Ascending aorta (tissue), 2 donors: ENCODE results near the gene ATL3. TPM values are rescaled to one million over a fixed set of nuclear protein-coding genes. Genes with fewer than 3 reads are reported as not detected.

Experiments
- DNase-seq, 2 donors: peaks; one replicate each; pipeline ENCODE4 v3.0.0-alpha.2; 2019; ENCODE audit warnings: low spot score in 2 of 2
- H3K27ac ChIP-seq, 2 donors: fragments of 200-600 bp; sonication (generic); one replicate each; pipeline ENCODE4 v1.5.1; 2016 to 2017; ENCODE audit warnings: mild to moderate bottlenecking in 1 of 2
- H3K27me3 ChIP-seq: fragments of 200-600 bp; sonication (generic); one replicate; pipeline ENCODE4 v1.5.1; 2017
- H3K36me3 ChIP-seq, 2 donors: fragments of 200-600 bp; sonication (generic); one replicate each; pipeline ENCODE4 v1.5.1; 2016
- H3K4me1 ChIP-seq, 2 donors: fragments of 200-600 bp; sonication (generic); one replicate each; pipeline ENCODE4 v1.5.1; 2016 to 2017; ENCODE audit warnings: mild to moderate bottlenecking in 1 of 2
- H3K4me3 ChIP-seq, 2 donors: fragments of 200-600 bp; sonication (generic); one replicate each; pipeline ENCODE4 v1.5.1; 2016 to 2017; ENCODE audit warnings: mild to moderate bottlenecking in 1 of 2
- H3K9me3 ChIP-seq, 2 donors: fragments of 200-600 bp; sonication (generic); one replicate each; pipeline ENCODE4 v1.5.1; 2016
- intact Hi-C: fragments of 100-400 bp; cut with DNase I; formaldehyde crosslinking; loops from one replicate; pipeline ENCODE4 v1.15.1; 2023
- total RNA-seq: library from RNA; depleted of rRNA; stranded (reverse); fragments of >200 nt; gene quantifications from one replicate; pipeline ENCODE4 v1.1.0, GENCODE V29; 2016
- TF ChIP-seq, protein P1 (sequence below), 3 experiments: fragments of 200-600 bp in 2 of 3; fragments of 450-650 bp in 1 of 3; sonication (generic) in 2 of 3; IDR thresholded peaks; one replicate each; pipeline ENCODE4 v1.5.1; 2016 to 2019; ENCODE audit warnings: antibody characterized with exemption in 3 of 3, mild to moderate bottlenecking in 1 of 3, moderate library complexity in 1 of 3

Gene ATL3
- total RNA-seq, 1 donor from 2014 or later = 77.3 TPM

DNA sequence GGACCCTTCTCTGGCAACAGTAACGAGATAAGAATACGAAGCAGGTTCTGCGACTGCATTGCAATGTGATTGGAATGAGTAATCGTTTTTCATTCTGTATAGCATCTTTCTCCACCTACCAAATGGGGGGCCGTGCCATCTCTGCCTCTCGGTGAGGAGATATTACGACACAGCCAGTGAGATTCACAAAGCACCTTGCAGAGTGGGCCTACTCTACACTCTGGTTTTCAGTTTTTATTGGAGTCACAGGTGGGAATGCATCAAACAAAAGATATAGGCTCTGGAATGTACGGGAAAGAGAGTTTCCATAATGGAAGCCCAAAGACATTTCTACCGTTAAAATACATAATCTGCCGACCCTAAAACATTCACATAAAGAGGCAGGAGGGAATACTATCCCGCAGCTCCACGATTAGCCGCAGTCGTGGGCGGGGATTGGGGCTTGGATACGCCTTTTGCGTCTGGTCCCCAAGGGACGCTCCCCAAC, 9.7 kb upstream of the ATL3 start:
- peak overlapping the region; percentile 76 to 88 for H3K4me3 ChIP-seq
- DNase-seq = no peak
- peak overlapping the region; percentile 91 to 96 for H3K27ac ChIP-seq
- intact Hi-C loops = loop anchor here (1.0 to 10.0 kb wide), 4 partner anchors 10 to 264 kb away; partner anchors contain the start of gene ATL3
- H3K9me3 ChIP-seq = no peaks in the 10 kb centered on the region
- H3K36me3 ChIP-seq = no peaks in the 10 kb centered on the region
- H3K27me3 ChIP-seq = no peaks in the 10 kb centered on the region
- TF ChIP-seq, protein P1, sequence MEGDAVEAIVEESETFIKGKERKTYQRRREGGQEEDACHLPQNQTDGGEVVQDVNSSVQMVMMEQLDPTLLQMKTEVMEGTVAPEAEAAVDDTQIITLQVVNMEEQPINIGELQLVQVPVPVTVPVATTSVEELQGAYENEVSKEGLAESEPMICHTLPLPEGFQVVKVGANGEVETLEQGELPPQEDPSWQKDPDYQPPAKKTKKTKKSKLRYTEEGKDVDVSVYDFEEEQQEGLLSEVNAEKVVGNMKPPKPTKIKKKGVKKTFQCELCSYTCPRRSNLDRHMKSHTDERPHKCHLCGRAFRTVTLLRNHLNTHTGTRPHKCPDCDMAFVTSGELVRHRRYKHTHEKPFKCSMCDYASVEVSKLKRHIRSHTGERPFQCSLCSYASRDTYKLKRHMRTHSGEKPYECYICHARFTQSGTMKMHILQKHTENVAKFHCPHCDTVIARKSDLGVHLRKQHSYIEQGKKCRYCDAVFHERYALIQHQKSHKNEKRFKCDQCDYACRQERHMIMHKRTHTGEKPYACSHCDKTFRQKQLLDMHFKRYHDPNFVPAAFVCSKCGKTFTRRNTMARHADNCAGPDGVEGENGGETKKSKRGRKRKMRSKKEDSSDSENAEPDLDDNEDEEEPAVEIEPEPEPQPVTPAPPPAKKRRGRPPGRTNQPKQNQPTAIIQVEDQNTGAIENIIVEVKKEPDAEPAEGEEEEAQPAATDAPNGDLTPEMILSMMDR (IDR thresholded peaks at IDR 0.05) = no peak
- peaks cover 0 to 3% of the 10 kb centered on the region in 2 donors for H3K4me1 ChIP-seq

DNA sequence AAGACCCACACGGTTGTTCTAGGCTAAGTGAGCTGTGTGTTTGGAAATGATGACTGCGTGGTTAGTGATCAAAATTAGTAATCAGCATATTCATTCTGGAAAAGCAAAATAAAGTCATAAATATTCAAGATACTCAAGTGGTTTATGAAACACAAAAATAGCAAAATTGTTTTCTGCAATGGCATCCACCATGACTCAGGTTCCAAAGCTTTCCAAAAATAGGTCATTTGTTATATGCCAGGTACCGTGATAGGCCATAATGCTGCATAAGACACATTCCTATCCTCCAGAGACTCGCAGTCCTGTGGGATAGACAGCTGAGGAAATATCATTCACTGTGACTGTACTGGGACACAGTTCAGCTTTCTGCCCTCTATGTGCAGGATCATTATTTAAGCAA, 2.4 kb upstream of the ATL3 start:
- Histone ChIP-seq H3K9me3 (no peaks in the 10 kb centered on the region), H3K27ac (no peak overlapping the region), H3K36me3 (no peaks in the 10 kb centered on the region), H3K27me3 (no peaks in the 10 kb centered on the region), H3K4me3 (no peak overlapping the region), H3K4me1 (peaks cover 13 to 18% of the 10 kb centered on the region in 2 donors)
- TF ChIP-seq, protein P1 (IDR thresholded peaks at IDR 0.05) = no peak
- intact Hi-C loops = loop anchor here (5.0 to 10.0 kb wide), 2 partner anchors 61 to 141 kb away; partner anchors contain the start of genes PLAAT3 and SPINDOC
- DNase-seq = peak in 1 of 2 donors; percentile 48

DNA sequence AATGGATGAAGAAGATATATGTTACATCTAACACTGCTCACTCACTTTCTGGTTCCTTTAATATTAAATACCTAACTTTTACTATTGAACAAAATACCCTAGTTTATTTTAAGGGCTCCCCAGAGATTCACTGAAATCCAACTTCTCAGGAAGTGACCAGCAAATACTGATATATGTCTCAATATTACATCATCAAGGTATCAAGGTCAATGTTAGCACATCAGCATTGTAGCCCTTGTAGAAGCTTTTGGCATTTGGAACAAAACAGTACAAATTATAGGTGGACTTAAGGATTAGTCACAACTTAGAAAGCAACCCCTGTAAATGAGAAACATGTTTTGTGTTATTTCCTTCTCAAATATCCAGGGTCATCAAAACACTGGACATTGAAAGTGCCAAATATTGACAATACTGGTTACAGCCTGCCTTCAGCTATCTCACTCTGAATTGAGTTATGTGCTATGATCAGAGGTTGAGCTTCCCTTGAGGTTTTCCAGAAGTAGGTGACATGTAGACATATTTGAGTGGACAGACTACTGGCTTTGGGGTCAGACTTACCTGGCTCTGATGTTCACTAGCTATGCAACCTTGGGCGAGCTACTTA, 1.9 kb upstream of the ATL3 start:
- Histone ChIP-seq H3K27ac (no peak overlapping the region), H3K27me3 (no peaks in the 10 kb centered on the region), H3K4me1 (peaks cover 13 to 22% of the 10 kb centered on the region in 2 donors), H3K36me3 (no peaks in the 10 kb centered on the region), H3K4me3 (no peak overlapping the region), H3K9me3 (no peaks in the 10 kb centered on the region)
- TF ChIP-seq, protein P1 (IDR thresholded peaks at IDR 0.05) = no peak
- intact Hi-C loops = loop anchor here (5.0 to 10.0 kb wide), 2 partner anchors 61 to 142 kb away; partner anchors contain the start of genes PLAAT3 and SPINDOC
- DNase-seq = no peak

DNA sequence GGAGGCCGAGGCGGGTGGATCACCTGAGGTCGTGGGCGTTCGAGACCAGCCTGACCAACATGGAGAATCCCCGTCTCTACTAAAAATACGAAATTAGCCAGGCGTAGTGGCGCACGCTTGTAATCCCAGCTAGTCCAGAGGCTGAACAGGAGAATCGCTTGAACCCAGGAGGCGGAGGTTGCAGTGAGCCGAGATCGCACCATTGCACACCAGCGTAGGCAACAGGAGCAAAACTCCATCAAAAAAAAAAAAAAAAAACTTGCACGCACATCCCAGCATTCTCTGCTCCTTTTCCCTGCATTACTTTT, 934 bp upstream of the ATL3 start:
- Histone ChIP-seq H3K9me3 (no peaks in the 10 kb centered on the region), H3K27me3 (no peaks in the 10 kb centered on the region), H3K4me3 (peak overlapping the region in 1 of 2 donors; percentile 93), H3K27ac (peak overlapping the region; percentile 100), H3K4me1 (peaks cover 13 to 30% of the 10 kb centered on the region in 2 donors), H3K36me3 (peaks cover 0 to 3% of the 10 kb centered on the region in 2 donors)
- no peak for DNase-seq
- TF ChIP-seq, protein P1 (IDR thresholded peaks at IDR 0.05) = no peak
- intact Hi-C loops = loop anchor here (5.0 to 10.0 kb wide), 2 partner anchors 60 to 143 kb away; partner anchors contain the start of genes PLAAT3 and SPINDOC

DNA sequence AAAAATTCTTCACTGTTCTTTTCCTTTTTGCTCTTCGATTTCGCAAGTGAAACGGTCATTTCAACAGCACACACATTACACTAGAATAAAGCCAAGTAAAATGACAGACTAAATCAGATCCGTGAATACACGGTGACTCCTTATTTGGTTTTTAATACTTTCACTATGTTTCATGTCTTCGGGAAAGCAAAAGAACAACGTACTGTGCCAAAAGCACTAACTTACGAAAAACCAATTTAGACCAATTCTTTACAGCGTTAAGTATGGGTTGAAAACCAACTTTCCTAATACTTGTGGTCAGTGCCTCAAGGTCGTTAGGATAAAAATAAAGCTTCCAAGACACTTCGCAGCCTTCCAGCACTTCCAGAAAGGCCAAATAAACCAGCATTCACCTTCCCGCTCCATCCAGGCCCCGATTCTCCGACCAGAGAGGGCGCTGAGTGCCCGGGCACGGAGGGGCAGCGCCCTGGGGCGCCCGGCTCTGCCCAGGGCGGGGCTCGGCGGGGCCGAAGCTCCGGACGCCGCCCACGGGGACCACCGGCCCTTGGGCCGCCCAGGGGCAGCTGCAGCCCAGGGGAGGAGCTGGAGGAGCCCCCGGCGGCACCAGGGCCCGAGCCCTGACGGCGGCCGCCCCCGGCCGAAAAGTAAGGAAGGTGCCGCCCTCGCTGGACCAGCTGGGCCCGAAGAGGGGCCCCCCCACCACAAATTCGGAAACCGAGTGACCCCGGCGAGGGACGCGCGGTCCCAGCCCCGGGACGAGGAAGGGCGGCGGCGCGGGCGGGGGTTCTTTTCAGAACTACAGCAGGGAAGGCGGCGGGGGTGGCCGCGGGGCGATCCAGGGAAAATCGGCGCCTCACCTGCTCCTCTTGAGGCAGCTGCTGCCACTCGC, 499 bp downstream of the ATL3 start:
- no peaks in the 10 kb centered on the region for H3K27me3 ChIP-seq
- H3K9me3 ChIP-seq = no peaks in the 10 kb centered on the region
- H3K27ac ChIP-seq = peak overlapping the region; percentile 100
- TF ChIP-seq, protein P1 (IDR thresholded peaks at IDR 0.05) = peak in 2 of 3 experiments; percentile 39 to 49
- H3K4me1 ChIP-seq = peaks cover 13 to 41% of the 10 kb centered on the region in 2 donors
- H3K36me3 ChIP-seq = peaks cover 0 to 4% of the 10 kb centered on the region in 2 donors
- peak in 1 of 2 donors; percentile 78 for DNase-seq
- peak overlapping the region; percentile 93 to 95 for H3K4me3 ChIP-seq
- intact Hi-C loops = loop anchor here (1.0 to 10.0 kb wide), 3 partner anchors 11 to 144 kb away; partner anchors contain the start of genes PLAAT3, RTN3 and SPINDOC
